HG03432 (cell line): ENCODE results near the gene PTCH2.

ENCODE experiments used
- ATAC-seq: cut with Tn5 transposase; IDR thresholded peaks from one replicate; pipeline ENCODE4 v1.9.1; 2021; ENCODE audit warnings: mild to moderate bottlenecking, moderate library complexity; ENCODE audit not compliant: unreplicated experiment

The PTCH2 gene, protein sequence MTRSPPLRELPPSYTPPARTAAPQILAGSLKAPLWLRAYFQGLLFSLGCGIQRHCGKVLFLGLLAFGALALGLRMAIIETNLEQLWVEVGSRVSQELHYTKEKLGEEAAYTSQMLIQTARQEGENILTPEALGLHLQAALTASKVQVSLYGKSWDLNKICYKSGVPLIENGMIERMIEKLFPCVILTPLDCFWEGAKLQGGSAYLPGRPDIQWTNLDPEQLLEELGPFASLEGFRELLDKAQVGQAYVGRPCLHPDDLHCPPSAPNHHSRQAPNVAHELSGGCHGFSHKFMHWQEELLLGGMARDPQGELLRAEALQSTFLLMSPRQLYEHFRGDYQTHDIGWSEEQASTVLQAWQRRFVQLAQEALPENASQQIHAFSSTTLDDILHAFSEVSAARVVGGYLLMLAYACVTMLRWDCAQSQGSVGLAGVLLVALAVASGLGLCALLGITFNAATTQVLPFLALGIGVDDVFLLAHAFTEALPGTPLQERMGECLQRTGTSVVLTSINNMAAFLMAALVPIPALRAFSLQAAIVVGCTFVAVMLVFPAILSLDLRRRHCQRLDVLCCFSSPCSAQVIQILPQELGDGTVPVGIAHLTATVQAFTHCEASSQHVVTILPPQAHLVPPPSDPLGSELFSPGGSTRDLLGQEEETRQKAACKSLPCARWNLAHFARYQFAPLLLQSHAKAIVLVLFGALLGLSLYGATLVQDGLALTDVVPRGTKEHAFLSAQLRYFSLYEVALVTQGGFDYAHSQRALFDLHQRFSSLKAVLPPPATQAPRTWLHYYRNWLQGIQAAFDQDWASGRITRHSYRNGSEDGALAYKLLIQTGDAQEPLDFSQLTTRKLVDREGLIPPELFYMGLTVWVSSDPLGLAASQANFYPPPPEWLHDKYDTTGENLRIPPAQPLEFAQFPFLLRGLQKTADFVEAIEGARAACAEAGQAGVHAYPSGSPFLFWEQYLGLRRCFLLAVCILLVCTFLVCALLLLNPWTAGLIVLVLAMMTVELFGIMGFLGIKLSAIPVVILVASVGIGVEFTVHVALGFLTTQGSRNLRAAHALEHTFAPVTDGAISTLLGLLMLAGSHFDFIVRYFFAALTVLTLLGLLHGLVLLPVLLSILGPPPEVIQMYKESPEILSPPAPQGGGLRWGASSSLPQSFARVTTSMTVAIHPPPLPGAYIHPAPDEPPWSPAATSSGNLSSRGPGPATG

DNA sequence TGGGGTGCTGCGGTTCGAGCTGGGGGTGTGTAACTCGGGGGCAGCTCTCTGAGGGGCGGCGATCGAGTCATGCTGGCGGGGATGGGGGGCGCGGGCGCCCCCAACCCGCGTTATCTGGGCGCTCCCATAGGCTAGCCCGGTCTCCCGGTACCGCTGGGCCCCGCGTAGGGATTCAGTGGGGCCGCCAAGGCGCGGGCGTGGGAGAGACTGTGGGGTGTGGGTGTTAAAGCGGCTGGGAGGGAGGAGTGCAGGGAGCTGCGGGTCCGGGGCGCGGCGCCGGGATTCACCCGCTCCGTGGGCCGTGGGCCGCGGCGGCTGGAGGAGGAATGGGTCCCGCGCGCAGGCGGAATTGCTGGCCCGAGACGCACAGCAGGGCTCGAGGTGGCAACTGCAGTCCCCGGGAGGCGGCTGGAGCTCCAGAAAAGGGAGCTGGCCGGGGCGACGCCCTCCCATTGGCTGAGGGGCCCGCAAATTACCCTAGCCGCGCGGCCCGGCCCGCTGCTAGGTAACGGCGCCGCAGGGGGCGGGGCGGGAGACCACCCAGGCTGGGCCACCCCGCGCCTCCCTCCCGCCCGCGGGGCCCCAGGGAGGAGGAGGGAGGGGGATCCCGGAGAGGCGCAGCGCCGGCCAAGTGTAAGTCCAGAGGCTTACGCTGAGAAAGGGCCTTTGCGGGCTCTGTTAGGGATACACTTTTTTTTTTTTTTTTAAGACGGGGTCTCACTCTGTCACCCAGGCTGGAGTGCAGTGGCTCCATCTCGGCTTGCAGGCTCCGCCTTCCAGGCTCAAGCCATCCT, at the start of gene PTCH2:
TSS of gene PTCH2 (minus strand) at position 392 of the 794 bp plus-strand sequence. CDS start at position 71, 321 bp downstream.
- ATAC-seq: no peak

DNA sequence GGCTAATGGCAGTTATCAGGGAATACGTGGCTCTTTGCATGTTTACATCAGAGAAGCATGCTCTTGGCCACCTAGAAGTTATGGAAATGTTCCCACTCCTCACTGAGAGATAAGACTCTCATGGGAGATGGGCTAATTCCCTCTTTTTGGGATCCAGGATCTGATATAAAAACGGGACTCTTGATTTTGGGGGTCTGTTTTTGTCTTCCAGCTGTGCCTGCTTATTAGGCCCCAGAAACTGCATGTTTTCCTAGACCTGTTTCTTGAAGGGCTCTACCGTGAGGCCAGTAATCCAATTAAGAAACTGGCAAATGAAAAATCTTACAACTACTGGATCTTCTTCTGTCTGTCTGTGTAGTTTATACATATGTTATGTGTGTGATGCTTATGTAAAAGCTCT, 47.0 kb upstream of the PTCH2 start:
- no peak for ATAC-seq

DNA sequence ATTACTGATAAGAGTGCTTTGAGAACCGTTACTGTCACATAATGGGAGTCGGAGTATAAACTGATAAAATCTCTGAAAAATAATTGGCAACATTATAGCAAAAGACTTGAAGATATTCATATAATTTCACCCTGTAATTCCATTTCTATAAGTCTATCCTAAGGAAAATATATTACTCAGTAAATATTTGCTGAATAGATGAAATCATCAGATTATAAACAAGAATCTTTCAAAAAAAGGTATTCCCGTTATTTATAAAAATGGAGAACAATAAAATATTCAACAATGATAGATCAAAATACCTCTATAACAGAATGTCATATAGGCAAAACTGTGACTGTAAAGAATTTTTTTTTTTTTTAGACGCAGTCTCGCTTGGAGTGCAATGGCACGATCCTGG, 42.4 kb upstream of the PTCH2 start:
- ATAC-seq: no peak

DNA sequence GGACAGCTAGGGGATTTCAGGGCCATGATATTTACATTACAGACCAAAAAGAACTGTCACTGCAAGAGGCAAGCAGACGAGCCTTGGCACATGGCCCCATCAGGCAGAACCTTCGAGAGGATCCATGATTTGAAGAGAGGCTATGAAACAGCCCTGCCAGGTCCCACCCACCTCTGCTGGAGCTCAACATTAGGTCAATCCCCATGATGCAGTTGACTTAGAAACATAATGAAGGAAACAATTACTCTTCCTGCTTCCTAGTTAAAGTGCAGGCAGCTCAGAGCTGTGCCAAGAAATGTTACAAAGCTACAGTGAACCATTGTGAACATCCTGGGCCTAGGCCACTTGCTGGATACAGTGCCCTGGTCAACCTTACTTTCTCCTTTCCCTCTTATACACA, 41.7 kb upstream of the PTCH2 start:
- no peak for ATAC-seq

DNA sequence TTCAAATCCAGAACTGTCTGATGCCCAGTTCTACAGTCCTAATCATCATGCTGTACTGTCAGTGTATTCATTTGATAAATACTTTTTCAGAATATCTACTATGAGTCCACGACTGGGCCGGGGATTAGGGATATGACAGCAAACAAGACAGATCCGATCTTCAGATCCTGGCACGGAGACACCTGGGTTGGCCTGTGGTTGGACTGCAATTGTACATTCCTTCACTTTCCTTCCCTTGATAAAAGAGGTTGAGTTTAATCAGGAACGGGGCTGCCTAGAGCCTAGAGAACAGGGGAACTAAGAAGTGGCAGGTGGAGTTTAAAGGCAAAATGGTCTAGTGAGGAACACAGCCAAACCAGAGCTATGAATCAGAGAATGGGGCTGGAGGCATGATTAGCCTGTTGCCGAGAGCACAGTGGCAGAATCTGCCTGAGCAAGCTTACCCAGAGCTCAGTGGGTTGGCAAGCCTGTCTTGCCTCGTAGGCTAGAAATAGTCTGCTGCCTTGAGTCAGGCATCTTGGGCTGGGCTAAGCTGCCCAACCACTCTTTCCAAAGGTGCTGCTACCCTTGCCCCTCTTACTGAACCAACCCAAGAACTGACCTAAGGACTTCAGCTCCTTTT, 38.1 kb upstream of the PTCH2 start:
- no peak for ATAC-seq

DNA sequence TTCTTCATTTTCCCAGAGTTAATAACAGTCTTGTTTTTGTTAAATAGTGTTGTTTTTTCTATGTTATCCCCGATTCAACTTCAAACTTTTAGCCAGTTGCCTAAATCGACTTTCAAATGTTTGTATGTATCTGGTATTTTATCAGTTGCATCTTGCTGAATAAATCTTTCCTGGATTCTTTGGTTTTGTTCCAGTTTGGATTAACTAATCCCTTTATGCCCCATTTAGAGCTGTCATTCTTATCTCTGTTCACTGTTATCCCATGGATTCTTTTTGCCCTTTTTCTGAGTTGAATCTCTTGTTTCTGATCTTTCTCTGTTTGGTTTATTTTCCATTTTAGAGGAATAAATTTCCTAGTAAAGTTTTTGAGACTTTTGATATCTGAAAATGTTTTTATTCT, 31.1 kb upstream of the PTCH2 start:
- ATAC-seq: no peak

DNA sequence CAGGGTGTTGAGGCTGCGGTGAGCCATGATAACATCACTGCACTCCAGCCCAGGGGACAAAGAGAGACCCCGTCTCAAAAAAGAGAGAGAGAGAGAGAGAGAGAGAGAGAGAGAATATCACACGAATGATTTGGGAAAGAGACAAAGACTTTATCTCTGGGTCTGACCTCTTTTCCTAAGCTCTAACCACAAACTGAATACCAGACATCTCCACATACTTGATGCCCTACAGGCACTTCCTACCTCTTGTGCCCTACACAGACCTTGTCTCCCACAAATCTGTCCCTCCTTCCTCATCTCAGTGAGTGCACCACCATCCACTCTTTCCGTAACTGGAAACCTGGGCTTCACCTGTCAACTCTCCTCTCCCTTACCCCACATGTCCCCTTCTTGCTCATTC, 27.0 kb upstream of the PTCH2 start:
- no peak for ATAC-seq

DNA sequence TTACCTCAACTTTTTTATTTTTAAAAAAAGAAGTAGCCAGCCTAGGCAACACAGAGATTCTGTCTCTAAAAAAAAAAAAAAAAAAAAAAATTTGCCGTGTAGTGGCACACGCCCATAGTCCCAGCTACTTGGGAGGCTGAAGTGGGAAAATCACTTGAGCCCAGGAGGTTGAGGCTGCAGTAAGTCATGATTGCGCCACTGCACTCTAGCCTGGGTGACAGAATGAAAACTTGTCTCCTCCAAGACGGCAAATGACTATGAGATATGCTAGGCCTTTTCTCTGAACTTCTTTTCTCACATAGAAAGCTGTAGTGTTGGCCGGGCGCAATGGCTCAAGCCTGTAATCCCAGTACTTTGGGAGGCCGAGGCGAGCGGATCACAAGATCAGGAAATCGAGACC, 24.7 kb upstream of the PTCH2 start:
- no peak for ATAC-seq

DNA sequence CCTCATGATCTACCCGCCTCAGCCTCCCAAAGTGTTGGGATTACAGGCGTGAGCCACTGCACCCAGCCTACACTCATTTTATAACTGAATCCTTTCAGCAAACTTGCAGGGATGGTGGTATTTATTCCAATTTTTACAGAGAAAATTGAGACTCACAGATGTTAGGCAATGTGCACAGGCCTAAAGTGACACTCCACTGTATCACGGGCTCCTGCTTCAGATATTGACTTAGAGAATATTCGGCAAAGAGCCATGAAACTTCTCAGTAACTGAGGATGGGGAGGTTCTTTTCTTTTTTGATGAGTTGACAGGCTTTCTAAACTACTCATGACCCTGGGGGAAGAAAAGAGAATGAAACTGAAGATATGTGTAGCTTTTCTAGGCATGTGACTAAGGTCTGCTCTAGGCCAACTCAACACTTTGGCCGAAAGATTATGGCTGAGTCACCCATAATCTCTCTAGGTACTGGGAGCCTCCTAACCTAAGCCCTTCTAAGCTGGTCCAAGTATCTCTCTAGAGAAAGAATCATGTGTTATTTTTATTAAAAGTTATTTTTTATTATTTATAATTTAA, 19.9 kb upstream of the PTCH2 start:
- no peak for ATAC-seq

DNA sequence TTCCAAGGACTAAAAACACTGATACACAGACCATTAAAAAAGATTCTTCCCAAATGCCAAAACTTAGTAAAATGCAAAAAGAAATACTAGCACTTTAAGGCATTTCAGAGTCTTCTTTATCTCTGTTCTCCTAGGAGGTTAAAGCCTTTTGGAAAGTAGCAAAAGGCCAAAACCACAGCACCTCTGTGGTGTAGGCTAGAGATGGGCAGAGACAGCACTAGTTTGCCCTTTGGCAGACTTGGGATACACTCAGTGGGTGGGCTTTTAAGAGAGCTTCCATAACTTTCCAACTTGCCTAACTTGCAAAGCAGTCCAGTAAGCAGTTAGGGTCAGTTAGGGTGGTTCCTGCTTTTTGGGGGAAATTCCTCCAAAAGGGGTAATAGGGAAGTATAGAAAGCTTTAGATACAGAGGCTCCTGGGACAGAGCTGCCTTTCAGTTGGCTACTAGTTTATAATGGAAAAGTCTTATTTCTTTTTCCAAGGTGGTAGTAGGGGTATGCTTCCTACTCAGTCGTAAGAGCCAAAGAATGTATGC, 17.9 kb upstream of the PTCH2 start:
- ATAC-seq: no peak

DNA sequence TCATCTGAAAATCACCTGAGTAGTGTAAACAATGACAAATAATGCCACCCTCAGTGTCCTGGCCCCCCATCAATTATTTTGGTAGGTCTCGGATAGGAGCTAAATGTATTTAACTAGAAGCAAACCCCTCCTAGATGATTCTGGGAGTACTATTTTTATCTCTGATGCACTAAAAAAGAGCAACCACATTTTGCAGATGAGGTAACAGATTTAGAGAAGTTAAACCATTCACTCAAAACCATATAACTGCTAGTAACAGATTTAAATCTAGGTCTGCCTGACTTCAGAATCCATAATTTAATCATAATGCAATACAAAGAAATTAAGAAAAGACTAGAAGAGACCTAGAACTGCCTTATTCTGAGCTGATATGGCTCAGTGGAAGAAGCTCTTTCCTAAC, 17.3 kb upstream of the PTCH2 start:
- ATAC-seq: no peak

DNA sequence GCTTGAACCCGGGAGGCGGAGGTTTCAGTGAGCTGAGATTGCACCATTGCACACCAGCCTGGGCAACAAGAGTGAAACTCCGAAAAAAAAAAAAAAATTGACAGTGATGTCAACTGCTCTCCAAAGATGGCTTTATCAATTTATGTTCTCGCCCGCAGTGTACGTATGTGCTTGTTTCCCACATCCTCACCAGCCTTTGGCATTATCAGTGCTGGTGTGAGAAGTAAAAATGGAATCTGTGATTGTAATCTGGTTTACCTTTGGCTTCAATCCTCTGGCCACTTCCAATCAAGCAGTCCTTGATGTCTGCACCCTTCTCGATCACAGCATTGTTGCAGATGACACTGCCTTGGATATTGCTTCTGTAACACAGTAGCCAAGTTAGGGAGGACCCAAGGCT, 14.4 kb upstream of the PTCH2 start:
- no peak for ATAC-seq

DNA sequence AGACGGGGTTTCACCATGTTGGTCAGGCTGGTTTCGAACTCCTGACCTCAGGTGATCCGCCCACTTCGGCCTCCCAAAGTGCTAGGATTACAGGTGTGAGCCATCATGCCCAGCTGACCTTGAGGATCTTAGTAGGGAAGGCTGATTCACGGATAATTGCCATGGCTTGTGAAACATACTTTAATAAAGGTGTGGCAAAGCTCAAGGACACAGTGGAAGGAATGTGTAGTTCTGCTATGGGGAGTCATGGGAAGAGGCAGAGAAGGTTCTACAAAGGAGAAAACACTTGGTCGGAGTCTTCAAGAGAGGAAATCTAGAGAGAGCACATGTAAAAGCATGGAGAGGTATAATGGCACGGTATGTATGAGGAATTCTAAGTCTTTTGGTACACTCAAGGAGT, 12.7 kb upstream of the PTCH2 start:
- no peak for ATAC-seq

DNA sequence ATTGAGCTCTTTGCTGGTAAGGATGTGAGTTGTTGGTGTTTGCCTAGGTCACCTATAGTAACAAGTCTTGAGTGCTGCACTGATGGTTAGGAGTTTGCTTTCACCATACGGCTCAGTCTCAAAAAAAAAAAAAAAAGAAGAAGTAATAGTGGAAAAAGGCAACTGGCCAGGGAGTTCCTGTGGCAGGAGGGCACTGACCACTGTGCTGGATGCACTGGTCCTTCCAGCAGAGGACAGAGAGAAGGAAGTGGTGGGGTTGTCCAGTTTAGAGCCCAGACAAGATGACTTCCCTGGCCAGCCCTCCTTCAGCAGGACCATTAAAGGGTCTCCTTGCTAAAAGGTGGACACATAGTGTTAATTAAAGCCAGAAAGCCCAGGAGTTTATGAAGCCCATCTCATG, 11.9 kb upstream of the PTCH2 start:
- no peak for ATAC-seq

DNA sequence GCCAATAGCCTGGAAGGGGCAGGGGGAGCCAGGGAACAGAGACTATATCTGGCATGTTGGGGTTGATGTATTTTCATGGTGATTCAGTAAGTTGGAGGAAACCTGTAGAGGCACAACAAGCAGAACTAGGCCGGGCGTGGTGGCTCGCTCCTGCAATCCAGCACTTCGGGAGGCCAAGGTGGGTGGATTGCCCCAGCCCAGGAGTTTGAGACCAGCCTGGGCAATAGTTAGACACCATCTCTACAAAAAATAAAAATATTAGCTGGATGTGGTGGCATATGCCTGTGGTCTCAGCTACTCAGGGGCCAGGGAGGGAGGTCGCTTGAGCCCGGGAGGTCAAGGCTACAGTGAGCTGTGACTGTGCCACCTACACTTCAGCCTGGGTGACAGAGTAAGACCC, 10.1 kb upstream of the PTCH2 start:
- no peak for ATAC-seq

DNA sequence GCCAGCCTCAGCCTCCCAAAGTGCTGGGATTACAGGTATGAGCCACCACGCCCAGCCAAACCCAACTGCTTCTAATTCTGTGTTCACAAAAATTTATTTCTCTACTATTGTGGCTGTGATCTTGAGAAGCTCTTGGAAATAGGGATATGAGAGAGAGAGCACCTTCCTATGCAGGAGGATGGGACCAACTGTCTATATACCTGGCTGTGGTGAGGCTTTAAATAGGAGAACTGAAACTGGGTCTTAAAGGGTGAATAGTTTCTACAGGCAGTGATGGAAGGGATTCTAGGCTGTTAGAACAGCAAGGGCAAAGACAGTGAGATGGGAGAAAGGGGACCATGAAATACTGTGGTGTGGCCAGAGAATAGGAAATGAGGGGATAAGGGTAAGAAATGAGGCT, 8.3 kb upstream of the PTCH2 start:
- ATAC-seq: no peak

DNA sequence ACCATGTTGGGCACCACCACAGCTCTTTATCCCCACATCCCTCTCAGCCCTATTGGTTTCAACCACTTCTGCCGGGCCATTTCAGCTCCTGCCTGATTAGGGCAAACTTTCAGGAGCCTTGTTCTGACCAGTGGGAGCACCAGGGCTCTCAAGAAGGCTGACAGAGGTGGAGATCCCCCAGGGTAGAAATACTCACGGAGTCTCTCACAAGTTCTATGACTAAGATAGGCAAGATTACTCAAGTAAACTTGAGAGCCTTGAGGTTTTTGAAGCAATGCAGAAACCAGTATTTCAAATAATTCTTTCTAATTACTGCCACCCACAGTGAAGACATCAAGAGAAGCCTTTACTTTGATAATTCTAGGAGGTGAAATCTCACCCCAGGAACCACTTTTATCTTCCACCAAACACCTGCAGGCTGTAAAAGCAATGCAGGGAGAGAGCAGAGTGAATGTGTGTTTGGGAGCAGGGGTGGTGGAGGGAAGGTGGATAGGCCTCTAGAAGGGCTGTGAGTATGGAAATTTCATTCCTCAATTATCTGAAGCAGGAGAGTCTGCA, 6.6 kb upstream of the PTCH2 start:
- ATAC-seq: no peak

DNA sequence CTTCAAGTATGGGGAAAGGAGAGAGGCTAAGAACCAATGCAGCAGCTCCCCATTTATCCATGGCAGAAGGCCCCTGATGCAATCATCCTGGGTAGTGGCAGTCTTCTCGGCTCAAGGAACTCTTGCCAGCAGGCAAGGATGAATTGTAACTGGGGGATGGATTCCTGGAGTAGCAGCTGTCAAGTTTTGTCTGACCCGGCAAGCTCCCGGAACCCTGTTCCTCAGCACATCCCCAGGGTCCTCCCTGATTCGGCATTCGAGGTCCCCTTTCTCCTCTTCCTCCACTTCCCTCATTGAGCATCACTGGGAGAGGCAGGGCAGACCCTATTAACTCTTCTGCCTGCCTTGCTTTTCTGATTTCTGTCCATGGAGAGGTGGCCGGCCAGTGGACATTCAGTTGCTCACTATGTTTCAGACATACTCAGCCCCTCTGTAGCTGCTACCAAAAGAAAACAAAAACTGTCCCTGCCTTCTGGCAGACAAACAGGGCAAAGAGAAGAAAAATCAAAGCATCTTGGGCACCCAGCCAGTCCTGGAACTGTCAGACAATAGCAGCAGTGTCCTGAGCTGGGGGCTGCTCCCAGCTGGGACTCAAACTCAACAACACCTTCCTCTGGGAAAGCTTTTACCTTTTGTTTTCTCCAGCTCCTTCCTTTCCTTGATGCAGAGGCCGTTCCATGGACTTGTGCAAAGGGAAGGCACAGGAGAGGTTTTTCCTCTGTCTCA, 5.6 kb upstream of the PTCH2 start:
- ATAC-seq: no peak

DNA sequence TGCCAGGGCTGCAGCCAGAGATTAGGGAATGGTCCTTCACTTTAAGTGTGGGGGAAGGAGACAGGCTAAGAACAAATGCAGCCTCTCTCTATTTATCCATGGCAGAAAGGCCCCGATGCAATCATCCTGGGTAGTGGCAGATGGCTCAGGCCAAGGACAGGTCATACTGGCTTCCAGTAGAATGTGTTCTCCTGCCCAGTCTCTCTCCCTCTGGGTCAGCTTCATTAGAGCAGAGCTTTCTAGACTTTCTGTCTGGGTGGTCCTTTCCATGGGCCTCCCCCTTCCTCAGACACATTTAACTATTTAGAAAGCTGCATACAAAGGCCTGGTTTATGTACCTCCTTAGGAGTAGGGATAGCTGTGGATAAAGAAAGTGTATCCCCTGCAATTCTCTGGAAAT, 4.8 kb upstream of the PTCH2 start:
- no peak for ATAC-seq
